GM19043 (cell line): ENCODE results near the gene SUDS3.

Experiments used
- ATAC-seq: cut with Tn5 transposase; IDR thresholded peaks from one replicate; pipeline ENCODE4 v1.9.1; 2021; ENCODE audit warnings: low read depth; ENCODE audit not compliant: unreplicated experiment

The SUDS3 gene

GRCh38 chr12:118436986-118437385 lies 60.6 kb downstream of the SUDS3 start:
- no peak for ATAC-seq

- no peak for ATAC-seq
Observed at GRCh38 chr12:118439068-118439467, 62.7 kb downstream of the SUDS3 start.

DNA sequence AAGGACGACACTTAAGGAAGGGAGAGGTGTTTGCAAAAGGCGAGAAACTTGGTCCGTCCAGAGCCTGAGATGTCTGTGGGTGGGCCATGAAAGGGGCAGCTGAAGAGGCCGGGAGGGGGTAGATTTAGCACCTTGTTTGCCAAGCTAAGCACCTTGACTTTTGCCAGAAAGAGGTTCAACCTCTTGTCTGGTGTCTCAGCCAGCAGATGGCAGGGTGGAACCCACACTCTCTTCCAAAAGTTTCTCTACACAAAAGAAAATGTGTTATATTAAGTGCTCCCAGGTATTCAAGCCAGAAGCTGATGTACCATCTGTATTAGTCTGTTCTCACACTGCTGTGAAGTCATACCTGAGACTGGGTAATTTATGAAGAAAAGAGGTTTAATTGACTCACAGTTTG lies 69.9 kb downstream of the SUDS3 start:
- no peak for ATAC-seq

GRCh38 chr12:118447181-118447580 lies 70.8 kb downstream of the SUDS3 start:
- ATAC-seq, result no peak

DNA sequence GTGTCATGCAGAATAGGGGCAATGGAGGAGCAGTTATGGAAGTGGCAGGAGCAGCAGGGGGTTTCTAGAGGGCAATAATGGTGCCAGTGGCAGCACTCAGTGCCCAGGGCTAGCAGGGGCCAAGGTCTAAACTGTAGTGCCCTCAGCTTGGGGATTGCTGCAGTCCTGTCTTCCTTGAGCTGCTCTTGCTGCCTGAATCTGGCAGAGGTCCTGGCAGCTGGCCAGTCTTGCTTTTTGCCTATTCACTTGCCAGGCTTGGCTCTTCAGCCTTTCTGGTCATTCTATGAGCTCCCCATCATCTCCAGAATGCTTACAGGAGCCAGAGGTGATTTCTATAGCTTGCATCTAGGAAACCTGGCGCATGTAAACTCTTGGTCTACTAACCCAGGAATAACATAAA lies 72.0 kb downstream of the SUDS3 start:
- ATAC-seq, result no peak

DNA sequence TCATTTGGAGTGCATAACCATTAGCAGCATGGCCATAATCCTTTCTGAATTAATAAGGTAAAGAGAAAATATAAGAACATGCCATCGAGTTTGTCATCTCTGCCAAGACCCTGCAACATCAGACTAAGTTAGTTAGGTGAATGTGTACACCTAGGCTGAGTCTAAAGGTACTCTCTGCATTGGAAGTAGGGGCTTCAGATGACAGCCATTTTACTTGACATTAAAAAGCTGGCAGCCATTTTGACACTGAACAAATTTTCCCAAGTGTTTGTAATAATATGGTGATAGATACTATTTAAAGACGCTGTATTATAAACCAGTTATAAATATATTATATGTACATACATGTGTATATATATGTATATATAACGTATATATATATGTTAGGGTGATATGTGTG lies 79.0 kb downstream of the SUDS3 start:
- no peak for ATAC-seq

GRCh38 chr12:118456741-118457140 lies 80.4 kb downstream of the SUDS3 start:
- ATAC-seq, result no peak

GRCh38 chr12:118459110-118459509 lies 82.8 kb downstream of the SUDS3 start:
- no peak for ATAC-seq

DNA sequence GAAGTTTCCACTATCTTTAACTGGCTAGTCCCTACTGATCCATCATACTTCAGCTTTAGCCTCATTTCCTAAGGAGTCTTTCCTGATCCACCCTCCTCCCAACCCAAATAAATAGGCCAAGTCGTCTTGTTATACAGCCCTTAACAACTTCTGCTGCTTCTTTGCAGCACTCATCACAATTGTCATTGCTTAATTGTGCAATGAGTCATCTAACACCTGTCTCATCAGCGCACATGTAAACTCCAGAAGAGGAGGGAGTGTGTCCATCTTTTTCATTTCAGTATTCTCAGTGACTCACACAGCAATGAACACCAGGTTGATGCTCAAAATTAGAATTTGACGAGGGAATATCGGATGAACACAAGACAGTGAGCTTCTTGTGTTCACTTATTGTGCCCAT lies 87.3 kb downstream of the SUDS3 start:
- ATAC-seq, result no peak

- no peak for ATAC-seq
Observed at GRCh38 chr12:118465706-118466105, 89.4 kb downstream of the SUDS3 start.
